HepG2 (cell line): ENCODE data around the gene IFT172. TPM values are rescaled to one million over a fixed set of nuclear protein-coding genes. Genes with fewer than 3 reads are reported as not detected.

Source experiments
- CEBPG ChIP-seq: IDR thresholded peaks from 2 replicates; pipeline ENCODE4 v1.6.1; 2016
- GATAD1 ChIP-seq: IDR thresholded peaks from 2 replicates; pipeline ENCODE4 v1.6.1; 2016; ENCODE audit warnings: missing genetic modification reagents, missing compliant biosample characterization
- IKZF4 ChIP-seq: sonication (generic); formaldehyde crosslinking; IDR thresholded peaks from 2 replicates; pipeline ENCODE4 v1.5.1; 2020; ENCODE audit warnings: borderline replicate concordance, mild to moderate bottlenecking, low read depth, missing genetic modification reagents; ENCODE audit errors: not compliant biosample characterization
- KMT2A ChIP-seq: sonication (generic); formaldehyde crosslinking; IDR thresholded peaks from 2 replicates; pipeline ENCODE4 v1.4.0; 2020; ENCODE audit warnings: missing genetic modification reagents
- MNT ChIP-seq: fragments of 450-650 bp; IDR thresholded peaks from 2 replicates; pipeline ENCODE4 v1.6.1; 2016
- NFKBIZ ChIP-seq: IDR thresholded peaks from 2 replicates; pipeline ENCODE4 v1.6.1; 2018; ENCODE audit warnings: missing genetic modification reagents, missing compliant biosample characterization
- PHF5A ChIP-seq: IDR thresholded peaks from one replicate; pipeline ENCODE4 v1.6.1; 2018; ENCODE audit warnings: low read depth, missing genetic modification reagents; ENCODE audit not compliant: unreplicated experiment
- PLRG1 ChIP-seq: fragments of 450-650 bp; conservative IDR thresholded peaks from 2 replicates; pipeline ENCODE4 v1.6.1; 2016
- PREB ChIP-seq: sonication (generic); formaldehyde crosslinking; IDR thresholded peaks from 2 replicates; pipeline ENCODE4 v1.4.0; 2020; ENCODE audit warnings: missing genetic modification reagents
- SALL1 ChIP-seq: sonication (generic); formaldehyde crosslinking; IDR thresholded peaks from 2 replicates; pipeline ENCODE4 v1.8.0; 2022; ENCODE audit warnings: mild to moderate bottlenecking, missing genetic modification reagents
- SMYD3 ChIP-seq: sonication (generic); formaldehyde crosslinking; IDR thresholded peaks from 2 replicates; pipeline ENCODE4 v1.8.1; 2023; ENCODE audit warnings: mild to moderate bottlenecking, missing genetic modification reagents
- ZKSCAN1 ChIP-seq: fragments of 150-350 bp; IDR thresholded peaks from 2 replicates; pipeline ENCODE4 v1.6.1; 2014; ENCODE audit warnings: low read length
- ZNF318 ChIP-seq: sonication (generic); formaldehyde crosslinking; IDR thresholded peaks from 2 replicates; pipeline ENCODE4 v1.4.0; 2020; ENCODE audit warnings: mild to moderate bottlenecking, missing genetic modification reagents
- ZNF430 ChIP-seq: sonication (generic); formaldehyde crosslinking; IDR thresholded peaks from 2 replicates; pipeline ENCODE4 v1.9.0; 2021; ENCODE audit warnings: mild to moderate bottlenecking, missing genetic modification reagents
- ZNF580 ChIP-seq: IDR thresholded peaks from 2 replicates; pipeline ENCODE4 v1.6.1; 2016; ENCODE audit warnings: low read depth, borderline replicate concordance
- ZSCAN25 ChIP-seq: sonication (generic); formaldehyde crosslinking; IDR thresholded peaks from 2 replicates; pipeline ENCODE4 v1.8.0; 2022; ENCODE audit warnings: mild to moderate bottlenecking, missing genetic modification reagents
- polyA plus RNA-seq, 8 experiments: library from polyadenylated mRNA; depleted of rRNA in 3 of 8; stranded (reverse) in 7 of 8; unstranded in 1 of 8; fragments of >200 nt; fragmentation: Illumina TruSeq in 4 of 8; extraction: Trizol in 4 of 8; gene quantifications; 2 replicates each; pipeline versions ENCODE4 v1.2.1 to v1.2.3, GENCODE V29; 2011 to 2016; ENCODE audit warnings: low read depth in 4 of 8, missing spikeins in 1 of 8, mixed read lengths in 1 of 8; ENCODE audit not compliant: insufficient read depth in 1 of 8
- total RNA-seq, 5 experiments: library from RNA; depleted of rRNA; stranded (reverse); fragments of >200 nt; fragmentation: Illumina TruSeq; extraction: Trizol; gene quantifications; 2 replicates each; pipeline ENCODE4 v1.2.3, GENCODE V29; 2016; ENCODE audit warnings: low read depth in 1 of 5

Gene IFT172
- total and polyA plus RNA-seq, 2 of the 13 experiments (the other 11 are each of a cell fraction or from before 2014, with no cell fraction given), result 21.6 to 35.7 TPM

- TF ChIP-seq ZNF318 (CRISPR knock-in tag) (peak; percentile 78; the same call in 1 of the 2 replicates), ZNF580 (CRISPR knock-in tag) (peak; percentile 64; the same call in 1 of the 2 replicates), KMT2A (CRISPR knock-in tag) (peak; percentile 74; the same call in 1 of the 2 replicates), PLRG1 (no peak), ZKSCAN1 (peak; percentile 96), PHF5A (peak; percentile 82), PREB (CRISPR knock-in tag) (no peak), ZSCAN25 (CRISPR knock-in tag) (peak; percentile 44; the same call in 1 of the 2 replicates), NFKBIZ (CRISPR knock-in tag) (peak; percentile 50; the same call in 1 of the 2 replicates), SALL1 (CRISPR knock-in tag) (peak; percentile 86), CEBPG (CRISPR knock-in tag) (peak; percentile 73), GATAD1 (CRISPR knock-in tag) (peak; percentile 96), MNT (peak; percentile 96), SMYD3 (peak; percentile 87), IKZF4 (CRISPR knock-in tag) (no peak), ZNF430 (CRISPR knock-in tag) (no peak)
Measured at GRCh38 chr2:27489498-27490397, at the start of gene IFT172 (continued).
